IMR-90 (cell line): ENCODE measurements around the gene PRDM5. TPM values are rescaled to one million over a fixed set of nuclear protein-coding genes. Genes with fewer than 3 reads are reported as not detected.

ENCODE experiments used
- ATAC-seq: fragments of 200-7000 bp; cut with Tn5 transposase; 2 replicates; pipeline ENCODE4 v1.9.1; 2020; ENCODE audit warnings: low read depth, mild to moderate bottlenecking, moderate library complexity
- BruUV-seq: library from RNA; stranded (reverse); fragments of 400-500 nt; replicated peaks from 2 replicates; lab custom pipeline; 2021; lab: Mats Ljungman, UMichigan
- CTCF ChIA-PET: fragments of 300-600 bp; formaldehyde crosslinking; extraction: SDS; loops from one replicate; lab custom pipeline; 2021; ENCODE audit warnings: antibody characterized with exemption; lab: Yijun Ruan, JAX
- POLR2A ChIA-PET: fragments of 300-600 bp; sonication (Branson Sonifier 250); formaldehyde crosslinking; loops from one replicate; lab custom pipeline; 2022; ENCODE audit warnings: antibody characterized with exemption; ENCODE audit not compliant: unreplicated experiment; lab: Charles Lee
- DNase-seq: peaks from one replicate; pipeline ENCODE4 v3.0.0; 2013
- H2AFZ ChIP-seq: replicated peaks from 2 replicates; pipeline ENCODE3; 2013; ENCODE audit warnings: low read length, mild to moderate bottlenecking; ENCODE audit not compliant: poor library complexity
- H2AK5ac ChIP-seq: 2 replicates; pipeline ENCODE4 v1.6.1; 2013; ENCODE audit warnings: low read depth, low read length, inconsistent platforms
- H2AK9ac ChIP-seq: replicated peaks from 2 replicates; pipeline ENCODE3; 2013; ENCODE audit warnings: mild to moderate bottlenecking, low read depth, low read length, moderate library complexity; ENCODE audit not compliant: poor library complexity
- H2BK120ac ChIP-seq: 2 replicates; pipeline ENCODE4 v1.6.1; 2013; ENCODE audit warnings: low read depth, low read length, inconsistent platforms
- H2BK15ac ChIP-seq: 3 replicates; pipeline ENCODE4 v1.6.1; 2013; ENCODE audit warnings: low read depth, low read length, inconsistent platforms
- H2BK20ac ChIP-seq: 2 replicates; pipeline ENCODE4 v1.6.1; 2013; ENCODE audit warnings: low read depth, mild to moderate bottlenecking, inconsistent platforms, low read length, moderate library complexity
- H2BK5ac ChIP-seq: 2 replicates; pipeline ENCODE4 v1.6.1; 2013; ENCODE audit warnings: mild to moderate bottlenecking, low read depth, low read length, inconsistent platforms; ENCODE audit not compliant: poor library complexity, severe bottlenecking
- H3K14ac ChIP-seq: replicated peaks from 2 replicates; pipeline ENCODE4 v1.6.1; 2013; ENCODE audit warnings: low read depth, low read length, inconsistent platforms
- H3K18ac ChIP-seq: 2 replicates; pipeline ENCODE4 v1.6.1; 2013; ENCODE audit warnings: low read depth, low read length, control low read depth
- H3K23ac ChIP-seq: 2 replicates; pipeline ENCODE4 v1.6.1; 2013; ENCODE audit warnings: low read depth, low read length, inconsistent platforms
- H3K27ac ChIP-seq: 2 replicates; pipeline ENCODE4 v1.5.1; 2013; ENCODE audit warnings: mild to moderate bottlenecking, control low read depth, low read length; ENCODE audit not compliant: insufficient read depth
- H3K27me3 ChIP-seq: 2 replicates; pipeline ENCODE4 v1.6.1; 2013; ENCODE audit warnings: low read length; ENCODE audit not compliant: control insufficient read depth, insufficient read depth
- H3K36me3 ChIP-seq: 2 replicates; pipeline ENCODE4 v1.6.1; 2013; ENCODE audit warnings: low read length, mixed read lengths; ENCODE audit not compliant: control insufficient read depth, insufficient read depth
- H3K4ac ChIP-seq: 2 replicates; pipeline ENCODE4 v1.6.1; 2013; ENCODE audit warnings: low read depth, low read length, inconsistent platforms
- H3K4me1 ChIP-seq: 2 replicates; pipeline ENCODE4 v1.6.1; 2013; ENCODE audit warnings: low read length, mixed read lengths; ENCODE audit not compliant: control insufficient read depth, insufficient read depth
- H3K4me2 ChIP-seq: 2 replicates; pipeline ENCODE4 v1.6.1; 2013; ENCODE audit warnings: low read depth, mild to moderate bottlenecking, control low read depth, low read length, moderate library complexity
- H3K4me3 ChIP-seq: 2 replicates; pipeline ENCODE4 v1.5.1; 2013; ENCODE audit warnings: low read depth, mild to moderate bottlenecking, control low read depth, low read length, moderate library complexity; ENCODE audit not compliant: insufficient read depth
- H3K56ac ChIP-seq: 2 replicates; pipeline ENCODE4 v1.6.1; 2013; ENCODE audit warnings: low read length, inconsistent platforms; ENCODE audit not compliant: insufficient read depth; ENCODE audit errors: extremely low read depth
- H3K79me1 ChIP-seq, 2 experiments: 2 replicates each; pipeline ENCODE4 v1.6.1; 2013; ENCODE audit warnings: low read length in 2 of 2, inconsistent platforms in 1 of 2, low read depth in 1 of 2
- H3K9ac ChIP-seq: 2 replicates; pipeline ENCODE4 v1.6.1; 2013; ENCODE audit warnings: low read depth, low read length, control low read depth
- H3K9me1 ChIP-seq: 2 replicates; pipeline ENCODE4 v1.6.1; 2013; ENCODE audit warnings: low read length, inconsistent platforms; ENCODE audit not compliant: insufficient read depth
- H3K9me3 ChIP-seq: 2 replicates; pipeline ENCODE4 v1.6.1; 2013; ENCODE audit warnings: low read length; ENCODE audit not compliant: control insufficient read depth, insufficient read depth
- H4K20me1 ChIP-seq: 2 replicates; pipeline ENCODE4 v1.6.1; 2013; ENCODE audit warnings: low read length, inconsistent platforms; ENCODE audit not compliant: insufficient read depth
- H4K5ac ChIP-seq: 2 replicates; pipeline ENCODE4 v1.6.1; 2013; ENCODE audit warnings: mild to moderate bottlenecking, low read depth, low read length, control low read depth
- H4K8ac ChIP-seq, 2 experiments: 2 replicates each; pipeline ENCODE4 v1.6.1; 2013; ENCODE audit warnings: low read depth in 2 of 2, low read length in 2 of 2, control low read depth in 1 of 2, inconsistent platforms in 1 of 2
- H4K91ac ChIP-seq: 2 replicates; pipeline ENCODE4 v1.6.1; 2013; ENCODE audit warnings: low read depth, low read length, inconsistent platforms; ENCODE audit not compliant: insufficient read depth
- ELK1 ChIP-seq: fragments of 150-350 bp; IDR thresholded peaks from 2 replicates; pipeline ENCODE4 v1.6.1; 2016; ENCODE audit warnings: low read depth, mild to moderate bottlenecking, low read length, moderate library complexity, borderline replicate concordance
- MAZ ChIP-seq: IDR thresholded peaks from 2 replicates; pipeline ENCODE4 v1.6.1; 2012; ENCODE audit warnings: low read depth, mild to moderate bottlenecking, low read length, improper control_type of control experiment, moderate library complexity, borderline replicate concordance
- MXI1 ChIP-seq: IDR thresholded peaks from 2 replicates; pipeline ENCODE4 v1.6.1; 2012; ENCODE audit warnings: low read depth, mild to moderate bottlenecking, low read length, moderate library complexity, borderline replicate concordance
- POLR2A ChIP-seq: IDR thresholded peaks from 2 replicates; pipeline ENCODE4 v1.6.1; 2012; ENCODE audit warnings: mild to moderate bottlenecking, low read depth, low read length
- RCOR1 ChIP-seq: IDR thresholded peaks from 2 replicates; pipeline ENCODE4 v1.6.1; 2012; ENCODE audit warnings: mild to moderate bottlenecking, low read length, improper control_type of control experiment; ENCODE audit not compliant: insufficient replicate concordance
- RFX5 ChIP-seq: IDR thresholded peaks from 2 replicates; pipeline ENCODE4 v1.8.0; 2012; ENCODE audit warnings: low read depth, mild to moderate bottlenecking, low read length, moderate library complexity
- SMC3 ChIP-seq: fragments of 150-350 bp; IDR thresholded peaks from 2 replicates; pipeline ENCODE4 v1.6.1; 2016; ENCODE audit warnings: low read depth, mild to moderate bottlenecking, antibody characterized with exemption, low read length, moderate library complexity
- WGBS, 2 experiments: methylation state at CpG; one replicate each; pipeline versions ENCODE4 v1.1.5 to v1.1.7; 2013; ENCODE audit warnings: missing lambda C conversion rate in 2 of 2; ENCODE audit not compliant: insufficient read length in 1 of 2; ENCODE audit errors: extremely low coverage in 2 of 2; 5-methylcytosine and 5-hydroxymethylcytosine counted together
- dilution Hi-C: fragments of 300-500 bp; cut with HindIII; formaldehyde crosslinking; loops from one replicate; pipeline ENCODE4 v1.14.3; 2018; ENCODE audit warnings: low sequenced_read_pairs; ENCODE audit not compliant: unreplicated experiment
- in situ Hi-C: fragments of 300-500 bp; cut with MboI; formaldehyde crosslinking; loops from 3 replicates; pipeline ENCODE4 v1.14.3; 2019; ENCODE audit warnings: low sequenced_read_pairs, inconsistent platforms, mixed read lengths
- intact Hi-C: fragments of 100-400 bp; cut with micrococcal nuclease; formaldehyde crosslinking; loops from 2 replicates; pipeline ENCODE4 v1.10.0; 2022
- polyA plus RNA-seq, 3 experiments: library from polyadenylated mRNA; depleted of rRNA; stranded (reverse); fragments of >200 nt; gene quantifications; 2 replicates each; pipeline ENCODE4 v1.2.3, GENCODE V29; 2012; ENCODE audit warnings: low replicate concordance in 1 of 3
- total RNA-seq: library from RNA; depleted of rRNA; stranded (reverse); fragments of >200 nt; gene quantifications from 2 replicates; pipeline ENCODE4 v1.2.3, GENCODE V29; 2012

The PRDM5 gene
- total and polyA plus RNA-seq, 2 of the 4 experiments (the other 2 are of a cell fraction) = 4.1 to 10.8 TPM

DNA sequence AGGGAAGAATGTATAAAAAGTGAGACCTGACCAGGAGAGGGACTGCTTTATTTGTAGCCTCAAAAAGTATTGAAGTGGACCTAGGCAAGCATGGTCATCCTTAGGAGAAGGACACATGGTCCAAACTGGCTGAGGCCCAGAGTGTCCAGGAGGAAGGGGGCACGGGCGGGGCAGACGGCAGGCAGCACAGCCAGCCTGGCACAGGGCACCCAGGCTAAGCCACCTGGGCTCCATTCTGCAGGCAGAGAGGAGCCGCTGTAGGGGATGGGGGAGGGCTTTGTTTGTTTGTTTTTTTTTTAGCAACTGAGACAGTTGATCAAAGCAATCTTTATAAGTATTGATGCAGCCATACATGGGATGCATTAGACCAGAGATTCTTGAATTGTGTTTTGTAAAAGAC, 188.6 kb downstream of the PRDM5 start:
- Histone ChIP-seq H3K4ac (no peak overlapping the region), H3K27me3 (no peaks in the 10 kb centered on the region), H2AK9ac (no peak overlapping the region), H3K79me1 (no peaks in the 10 kb centered on the region; a peak in 1 of 4 replicates), H2AK5ac (no peak overlapping the region), H4K8ac (no peak overlapping the region), H3K9ac (no peak overlapping the region), H3K4me2 (no peak overlapping the region), H3K36me3 (no peaks in the 10 kb centered on the region), H3K4me3 (no peak overlapping the region), H3K18ac (no peak overlapping the region), H2BK5ac (no peak overlapping the region), H4K91ac (no peak overlapping the region), H3K56ac (no peak overlapping the region), H2AFZ (no peak overlapping the region), H4K5ac (no peak overlapping the region), H3K9me1 (peaks cover 7% of the 10 kb centered on the region), H3K14ac (no peak overlapping the region), H2BK20ac (no peak overlapping the region), H3K9me3 (no peaks in the 10 kb centered on the region), H4K20me1 (no peaks in the 10 kb centered on the region), H2BK15ac (no peak overlapping the region), H3K27ac (no peak overlapping the region), H3K4me1 (peaks cover 2% of the 10 kb centered on the region; the same call in 1 of the 2 replicates), H3K23ac (no peak overlapping the region), H2BK120ac (no peak overlapping the region)
- no peak for TF ChIP-seq MAZ
- TF ChIP-seq ELK1 = no peak
- TF ChIP-seq MXI1 = no peak
- TF ChIP-seq RFX5 = no peak
- no peak for TF ChIP-seq SMC3
- TF ChIP-seq POLR2A = no peak
- no peak for TF ChIP-seq RCOR1
- ATAC-seq (no peak), DNase-seq (no peak)
- ChIA-PET CTCF (no interaction called here), POLR2A (no interaction called here)
- WGBS, 2 experiments = no CpG with 5 or more reads among the region's 4 CpGs
- in situ Hi-C loops (no loop called here), intact Hi-C loops (no loop called here), dilution Hi-C loops (no loop called here)
- BruUV-seq = no TSS peak
